Epithelial cell of proximal tubule (primary cell): Measurements from ENCODE around the gene ACSM3. TPM values are rescaled to one million over a fixed set of nuclear protein-coding genes. Genes with fewer than 3 reads are reported as not detected.
"Not testable (repeated sequence)": the region's sequence is repeated elsewhere in the genome, so short reads cannot be mapped to it uniquely, and the experiment has no call there.

Source experiments
- DNase-seq: peaks from one replicate; pipeline ENCODE4 v3.0.0-alpha.2; 2011; ENCODE audit warnings: low read depth
- H3K4me3 ChIP-seq: 2 replicates; pipeline ENCODE4 v1.5.1; 2011; ENCODE audit warnings: low read depth, mild to moderate bottlenecking, low read length
- total RNA-seq: library from RNA; depleted of rRNA; stranded (reverse); fragments of >200 nt; gene quantifications from 2 replicates; pipeline ENCODE4 v1.2.3, GENCODE V29; 2015
- TF ChIP-seq, protein P1 (sequence below): conservative IDR thresholded peaks from 2 replicates; pipeline ENCODE4 v1.5.1; 2012; ENCODE audit warnings: low read depth, mild to moderate bottlenecking, low read length

Gene ACSM3
- total RNA-seq, 1 donor from 2014 or later = 5.9 TPM

DNA sequence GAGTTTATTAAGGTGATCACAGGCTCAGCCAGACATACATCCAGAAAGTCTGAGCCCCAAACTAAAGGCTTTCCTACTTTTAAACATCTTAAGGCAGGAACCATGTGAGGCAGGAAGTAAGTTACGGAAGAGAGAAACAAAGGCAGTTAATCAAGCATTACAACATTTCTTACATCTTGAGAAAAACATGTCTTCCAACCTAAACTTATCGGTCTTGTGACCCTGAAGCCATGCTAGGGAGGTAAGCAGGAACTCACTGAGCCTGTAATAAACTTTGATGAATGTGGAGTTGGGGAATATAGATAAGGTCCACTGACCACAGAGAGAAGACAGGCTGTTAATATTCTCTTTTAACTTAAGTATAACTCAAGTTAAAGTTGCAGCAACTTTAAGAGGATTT lies 3.5 kb upstream of the ACSM3 start:
- no peak overlapping the region for H3K4me3 ChIP-seq
- no peak for DNase-seq
- TF ChIP-seq, protein P1, sequence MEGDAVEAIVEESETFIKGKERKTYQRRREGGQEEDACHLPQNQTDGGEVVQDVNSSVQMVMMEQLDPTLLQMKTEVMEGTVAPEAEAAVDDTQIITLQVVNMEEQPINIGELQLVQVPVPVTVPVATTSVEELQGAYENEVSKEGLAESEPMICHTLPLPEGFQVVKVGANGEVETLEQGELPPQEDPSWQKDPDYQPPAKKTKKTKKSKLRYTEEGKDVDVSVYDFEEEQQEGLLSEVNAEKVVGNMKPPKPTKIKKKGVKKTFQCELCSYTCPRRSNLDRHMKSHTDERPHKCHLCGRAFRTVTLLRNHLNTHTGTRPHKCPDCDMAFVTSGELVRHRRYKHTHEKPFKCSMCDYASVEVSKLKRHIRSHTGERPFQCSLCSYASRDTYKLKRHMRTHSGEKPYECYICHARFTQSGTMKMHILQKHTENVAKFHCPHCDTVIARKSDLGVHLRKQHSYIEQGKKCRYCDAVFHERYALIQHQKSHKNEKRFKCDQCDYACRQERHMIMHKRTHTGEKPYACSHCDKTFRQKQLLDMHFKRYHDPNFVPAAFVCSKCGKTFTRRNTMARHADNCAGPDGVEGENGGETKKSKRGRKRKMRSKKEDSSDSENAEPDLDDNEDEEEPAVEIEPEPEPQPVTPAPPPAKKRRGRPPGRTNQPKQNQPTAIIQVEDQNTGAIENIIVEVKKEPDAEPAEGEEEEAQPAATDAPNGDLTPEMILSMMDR = no peak

DNA sequence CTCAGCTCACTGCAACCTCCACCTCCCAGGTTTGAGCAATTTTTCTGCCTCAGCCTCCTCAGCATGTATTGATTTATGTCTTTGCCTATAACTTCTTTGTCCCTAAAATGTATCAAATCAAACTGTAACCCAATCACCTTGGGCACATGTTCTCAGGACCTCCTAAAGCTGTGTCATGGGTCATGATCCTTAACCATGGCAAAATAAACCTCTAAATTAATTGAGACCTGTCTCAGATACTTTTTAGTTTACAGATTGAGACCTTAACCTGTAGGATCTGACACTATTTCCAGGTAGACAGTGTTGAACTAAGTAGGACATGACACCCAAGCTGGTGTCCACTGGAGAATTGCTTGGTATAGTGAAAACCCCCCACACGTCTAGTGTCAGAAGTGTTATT lies 2.6 kb upstream of the ACSM3 start:
- TF ChIP-seq, protein P1 = no peak
- H3K4me3 ChIP-seq = no peak overlapping the region
- DNase-seq = no peak

DNA sequence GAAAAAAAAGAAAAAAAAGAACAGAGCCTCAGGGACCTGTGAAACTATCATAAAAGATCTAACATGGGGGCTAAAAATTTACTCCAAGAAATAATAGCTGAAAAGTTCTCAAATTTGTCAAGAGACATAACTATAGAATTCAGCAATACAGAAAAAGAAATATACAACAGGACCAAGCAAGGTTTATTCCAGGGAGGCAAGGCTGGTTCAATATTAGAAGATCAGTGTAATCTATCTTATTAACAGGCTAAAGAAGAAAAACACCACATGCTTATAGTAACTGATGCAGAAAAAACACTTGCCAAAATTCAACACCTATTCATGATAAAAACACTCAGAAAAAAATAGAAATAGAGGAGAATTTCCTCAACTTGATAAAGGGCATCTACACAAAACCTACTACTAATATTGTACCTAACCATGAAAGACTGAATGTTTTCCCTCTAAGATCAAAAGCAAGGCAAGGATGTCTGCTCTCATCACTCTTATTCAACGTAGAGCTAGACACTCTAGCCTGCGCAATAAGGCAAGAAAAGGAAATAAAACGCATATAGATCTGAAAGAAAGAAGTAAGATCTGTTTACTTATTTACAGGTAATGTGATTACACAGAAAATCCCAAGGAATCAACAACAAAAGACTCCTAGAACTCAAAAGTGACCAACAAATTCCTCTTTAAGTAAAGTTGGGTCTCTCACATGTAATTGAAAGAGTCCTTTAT lies 1.2 kb upstream of the ACSM3 start:
- TF ChIP-seq, protein P1 = no peak

DNA sequence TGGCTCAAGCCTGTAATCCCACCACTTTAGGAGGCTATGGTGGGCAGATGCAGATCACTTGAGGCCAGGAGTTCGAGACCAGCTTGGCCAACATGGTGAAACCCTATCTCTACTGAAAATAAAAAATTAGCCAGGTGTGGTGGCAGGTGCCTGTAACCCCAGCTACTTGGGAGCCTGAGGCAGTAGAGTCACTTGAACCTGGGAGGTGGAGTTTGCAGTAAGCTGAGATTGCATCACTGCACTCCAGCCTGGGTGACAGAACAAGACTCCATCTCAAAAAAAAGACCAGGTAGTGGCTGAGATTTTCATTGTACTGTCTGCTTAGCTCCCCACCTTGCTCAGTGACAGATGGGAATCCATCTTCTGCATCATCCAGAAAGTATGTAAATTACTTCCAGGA lies 634 bp downstream of the ACSM3 start:
- H3K4me3 ChIP-seq = peak overlapping the region; percentile 26
- DNase-seq = not testable (repeated sequence)

More for the DNA sequence above, 1.2 kb upstream of the ACSM3 start:
- DNase-seq = no peak
- peak overlapping the region; percentile 48 for H3K4me3 ChIP-seq

DNA sequence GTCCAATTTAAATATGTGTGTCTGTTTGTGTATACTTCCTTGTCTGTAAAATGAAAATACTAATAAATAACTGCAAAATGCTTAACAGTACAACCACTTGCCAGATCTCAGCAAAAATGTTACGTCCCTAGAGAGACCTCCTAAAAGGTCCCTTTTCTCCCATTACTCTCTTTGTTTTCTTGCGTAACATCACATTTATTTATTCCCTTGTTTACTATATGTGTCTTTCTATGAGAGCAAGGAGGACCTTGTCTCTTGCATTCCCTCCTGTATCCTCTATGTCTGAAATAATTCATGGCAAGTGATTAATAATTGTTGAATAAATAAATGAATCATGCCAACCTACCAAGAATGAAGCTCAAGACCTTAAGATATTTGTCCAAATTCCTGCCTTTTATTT lies 1.9 kb downstream of the ACSM3 start:
- H3K4me3 ChIP-seq = no peak overlapping the region
- TF ChIP-seq, protein P1 = no peak
- no peak for DNase-seq

DNA sequence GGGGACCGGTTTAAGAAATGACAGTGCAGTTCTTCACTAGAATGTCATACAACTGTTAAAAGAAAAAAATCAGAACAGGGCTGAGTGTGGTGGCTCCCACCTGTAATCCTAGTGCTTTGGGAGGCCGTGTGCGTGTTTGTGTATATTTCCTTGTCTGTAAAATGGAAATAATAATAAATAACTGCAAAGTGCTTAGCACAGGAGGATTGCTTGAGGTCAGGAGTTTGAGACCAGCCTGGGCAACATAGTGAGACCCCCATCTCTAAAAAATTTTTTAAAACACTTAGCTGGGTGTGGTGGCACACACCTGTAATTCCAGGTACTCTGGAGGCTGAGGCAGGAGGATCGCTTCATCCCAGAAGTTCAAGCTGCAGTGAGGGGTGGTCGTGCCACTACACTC lies 2.5 kb downstream of the ACSM3 start:
- TF ChIP-seq, protein P1 = no peak
- no peak for DNase-seq
- no peak overlapping the region for H3K4me3 ChIP-seq

DNA sequence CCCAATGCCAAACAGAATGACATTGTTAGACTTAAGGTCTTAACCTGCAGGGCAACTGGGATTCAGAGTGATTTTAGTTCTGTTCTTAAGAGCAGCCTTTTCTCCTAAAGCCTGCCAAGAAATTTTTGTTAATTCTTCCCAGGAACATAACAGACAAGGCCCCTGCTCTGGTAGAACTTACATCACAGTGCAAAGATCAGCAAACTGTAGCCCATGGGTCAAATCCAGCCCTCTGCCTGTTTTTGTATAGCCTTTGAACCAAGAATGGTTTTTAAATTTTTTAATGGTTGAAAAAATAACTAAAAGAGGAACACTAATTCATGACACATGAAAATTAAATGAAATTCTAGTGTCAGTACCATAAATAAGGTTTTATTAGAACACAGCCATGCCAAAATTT lies 3.8 kb downstream of the ACSM3 start:
- no peak for DNase-seq
- TF ChIP-seq, protein P1 = no peak
- no peak overlapping the region for H3K4me3 ChIP-seq

DNA sequence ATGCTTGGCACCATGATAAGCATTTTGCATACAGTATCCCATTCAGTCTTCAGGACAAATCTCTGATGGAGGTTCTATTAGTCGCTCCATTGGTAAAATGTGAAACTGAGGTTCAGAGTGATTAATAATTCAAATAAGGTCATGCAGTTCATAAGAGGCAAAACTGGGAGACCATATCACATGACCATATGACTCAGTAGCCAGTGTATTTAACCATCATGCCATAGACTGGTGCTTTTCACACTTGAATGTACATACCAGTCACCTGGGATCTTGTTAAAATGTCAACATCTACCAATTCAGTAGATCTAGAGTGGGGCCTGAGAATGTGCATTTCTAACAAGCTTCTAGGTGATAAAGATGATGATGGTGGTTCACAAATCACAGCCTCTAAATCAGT lies 4.3 kb downstream of the ACSM3 start:
- TF ChIP-seq, protein P1 = no peak
- no peak overlapping the region for H3K4me3 ChIP-seq
- DNase-seq = peak; percentile 52
